ENCODE measurements around the gene CCDC47.

The CCDC47 gene

GRCh38 chr17:63758428-63758827, 15.0 kb downstream of the CCDC47 start:
- no peak overlapping the region for H3K4me3 ChIP-seq (ENCODE audit: low read depth, low read length)
- TF ChIP-seq CTCF (IDR thresholded peaks at IDR 0.05; ENCODE audit: control insufficient read depth, extremely low read depth, insufficient read depth): no peak
- DNase-seq (ENCODE audit: low read depth): no peak

- TF ChIP-seq CTCF (IDR thresholded peaks at IDR 0.05; ENCODE audit: control insufficient read depth, extremely low read depth, insufficient read depth): no peak
- no peak for DNase-seq (ENCODE audit: low read depth)
- no peak overlapping the region for H3K4me3 ChIP-seq (ENCODE audit: low read depth, low read length)
These were observed 19.4 kb downstream of the CCDC47 start for GRCh38 chr17:63754046-63754445.

- TF ChIP-seq CTCF (IDR thresholded peaks at IDR 0.05; ENCODE audit: control insufficient read depth, extremely low read depth, insufficient read depth): no peak
- no peak overlapping the region for H3K4me3 ChIP-seq (ENCODE audit: low read depth, low read length)
- no peak for DNase-seq (ENCODE audit: low read depth)
These were observed 20.2 kb downstream of the CCDC47 start for GRCh38 chr17:63753215-63753614.

GRCh38 chr17:63752707-63753106, 20.7 kb downstream of the CCDC47 start:
- peak; percentile 81 for DNase-seq (ENCODE audit: low read depth)
- no peak for TF ChIP-seq CTCF (IDR thresholded peaks at IDR 0.05; ENCODE audit: control insufficient read depth, extremely low read depth, insufficient read depth)
- H3K4me3 ChIP-seq (ENCODE audit: low read depth, low read length): no peak overlapping the region

- TF ChIP-seq CTCF (IDR thresholded peaks at IDR 0.05; ENCODE audit: control insufficient read depth, extremely low read depth, insufficient read depth): no peak
- no peak overlapping the region for H3K4me3 ChIP-seq (ENCODE audit: low read depth, low read length)
- DNase-seq (ENCODE audit: low read depth): no peak
These were observed 21.6 kb downstream of the CCDC47 start for GRCh38 chr17:63751806-63752205.

- no peak for TF ChIP-seq CTCF (IDR thresholded peaks at IDR 0.05; ENCODE audit: control insufficient read depth, extremely low read depth, insufficient read depth)
These were observed 31.8 kb downstream of the CCDC47 start, which contains the start of gene STRADA for GRCh38 chr17:63741408-63742173. STRADA (minus strand) TSS chr17:63741799; CDS start chr17:63728369, 13,430 bp downstream.

GRCh38 chr17:63741143-63741407, 32.3 kb downstream of the CCDC47 start:
- no peak for TF ChIP-seq CTCF (IDR thresholded peaks at IDR 0.05; ENCODE audit: control insufficient read depth, extremely low read depth, insufficient read depth)
- DNase-seq (ENCODE audit: low read depth): no peak
- H3K4me3 ChIP-seq (ENCODE audit: low read depth, low read length): peak overlapping the region; percentile 83

More at GRCh38 chr17:63741408-63742173, 31.8 kb downstream of the CCDC47 start, which contains the start of gene STRADA:
- peak; percentile 99 for DNase-seq (ENCODE audit: low read depth)
- peak within 1 kb of the TSS; percentile 83 for H3K4me3 ChIP-seq (ENCODE audit: low read depth, low read length)
